Measurements from ENCODE around the gene ATP11A. TPM values are rescaled to one million over a fixed set of nuclear protein-coding genes. Genes with fewer than 3 reads are reported as not detected.
"Not testable (repeated sequence)": the region's sequence is repeated elsewhere in the genome, so short reads cannot be mapped to it uniquely, and the experiment has no call there.

Gene ATP11A
- total RNA-seq, 1 donor from 2014 or later = 23.7 TPM

DNA sequence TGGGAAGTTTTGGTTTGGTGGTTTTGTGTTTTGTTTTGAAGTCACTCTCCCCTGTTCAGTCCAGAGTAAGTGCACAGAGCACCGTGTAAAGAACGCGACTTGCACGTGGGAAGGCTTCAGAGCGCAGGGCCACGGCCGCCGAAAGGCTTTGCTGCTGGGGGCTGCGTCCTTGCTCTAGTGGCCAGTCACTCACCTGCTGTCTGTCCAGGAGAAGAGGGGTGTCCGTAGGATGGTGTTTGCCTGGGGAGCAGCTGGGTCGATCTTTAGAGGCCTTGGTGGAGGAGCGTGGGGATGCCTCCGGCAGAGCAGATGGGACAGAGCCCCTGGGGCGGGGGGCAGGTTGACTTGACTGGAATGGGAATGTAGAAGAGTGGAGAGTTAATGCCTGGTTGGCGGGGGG lies 162.6 kb downstream of the ATP11A start:
- DNase-seq (ENCODE audit: low read depth, low spot score) = no peak

- no peak for DNase-seq (ENCODE audit: low read depth, low spot score)
These were observed 163.0 kb downstream of the ATP11A start for GRCh38 chr13:112852808-112853207.

DNA sequence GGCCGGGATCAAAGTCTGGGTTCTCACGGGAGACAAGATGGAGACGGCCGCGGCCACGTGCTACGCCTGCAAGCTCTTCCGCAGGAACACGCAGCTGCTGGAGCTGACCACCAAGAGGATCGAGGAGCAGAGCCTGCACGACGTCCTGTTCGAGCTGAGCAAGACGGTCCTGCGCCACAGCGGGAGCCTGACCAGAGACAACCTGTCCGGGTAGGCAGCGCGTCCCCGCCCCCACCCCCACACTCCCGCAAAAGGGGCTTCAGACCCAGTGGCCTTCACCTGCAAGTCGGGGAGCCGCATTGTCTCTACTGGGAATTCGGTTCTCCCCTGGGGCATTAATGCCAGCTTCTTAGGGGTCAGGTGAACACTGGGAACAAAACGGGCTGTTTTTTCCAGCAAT lies 164.5 kb downstream of the ATP11A start:
- DNase-seq (ENCODE audit: low read depth, low spot score) = no peak

- no peak for DNase-seq (ENCODE audit: low read depth, low spot score)
These were observed 166.0 kb downstream of the ATP11A start for GRCh38 chr13:112855859-112856258.

GRCh38 chr13:112857914-112858490 lies 168.2 kb downstream of the ATP11A start:
- DNase-seq (ENCODE audit: low read depth, low spot score) = no peak

DNA sequence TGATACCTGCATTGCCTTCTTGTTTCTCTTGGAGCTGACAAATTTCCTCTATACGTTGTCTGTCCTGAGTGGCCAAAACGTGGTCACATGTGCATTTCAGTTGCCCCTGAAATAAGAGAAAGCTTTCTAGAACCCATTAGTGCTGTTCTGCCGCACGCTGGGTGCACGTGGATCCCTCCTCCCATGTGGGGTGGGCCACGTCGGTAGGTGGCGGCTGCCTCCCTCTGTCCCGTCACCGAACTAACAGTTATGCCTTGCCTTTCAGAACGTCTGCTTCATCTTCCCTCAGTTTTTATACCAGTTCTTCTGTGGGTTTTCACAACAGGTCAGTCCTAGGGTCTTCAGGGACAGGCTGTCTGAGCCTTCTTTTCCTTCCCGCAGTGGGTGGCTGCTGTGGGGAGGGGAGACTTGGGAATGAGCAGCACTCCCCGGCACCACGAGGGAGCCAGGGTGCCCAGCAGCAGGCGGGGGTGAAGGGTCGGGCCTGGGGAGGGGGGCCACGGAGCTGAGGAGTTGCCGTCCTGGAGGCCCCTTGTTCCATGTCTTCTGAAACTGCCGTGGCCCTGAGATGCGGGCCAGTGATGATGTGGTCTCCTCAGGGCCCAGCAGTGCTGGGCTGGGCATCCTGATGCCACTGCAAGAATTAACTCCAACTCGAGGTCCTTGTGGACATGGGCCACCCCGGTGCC lies 169.4 kb downstream of the ATP11A start:
- DNase-seq (ENCODE audit: low read depth, low spot score) = no peak

DNA sequence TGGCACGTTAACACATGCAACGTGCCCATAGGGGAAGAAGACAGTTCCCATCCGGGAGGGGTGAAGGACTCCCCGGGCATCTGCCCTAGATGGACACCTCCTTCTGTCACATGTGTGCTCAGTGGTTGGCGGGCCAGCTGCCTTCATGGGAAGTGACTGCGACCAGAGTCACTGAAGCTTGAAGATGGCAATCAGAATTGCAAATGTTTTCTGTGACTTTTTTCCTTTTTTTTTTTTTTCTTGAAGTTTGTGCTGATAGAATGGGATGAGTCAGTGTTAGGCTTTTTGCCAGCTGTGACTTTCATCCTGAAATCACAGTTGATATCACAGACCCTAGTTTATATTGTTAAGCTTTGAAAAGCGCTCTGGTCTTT lies 170.0 kb downstream of the ATP11A start:
- DNase-seq (ENCODE audit: low read depth, low spot score) = peak; percentile 68

GRCh38 chr13:112861876-112862615 lies 172.2 kb downstream of the ATP11A start:
- DNase-seq (ENCODE audit: low read depth, low spot score) = no peak

- not testable (repeated sequence) for DNase-seq (ENCODE audit: low read depth, low spot score)
These were observed 173.5 kb downstream of the ATP11A start for GRCh38 chr13:112863356-112863755.

DNA sequence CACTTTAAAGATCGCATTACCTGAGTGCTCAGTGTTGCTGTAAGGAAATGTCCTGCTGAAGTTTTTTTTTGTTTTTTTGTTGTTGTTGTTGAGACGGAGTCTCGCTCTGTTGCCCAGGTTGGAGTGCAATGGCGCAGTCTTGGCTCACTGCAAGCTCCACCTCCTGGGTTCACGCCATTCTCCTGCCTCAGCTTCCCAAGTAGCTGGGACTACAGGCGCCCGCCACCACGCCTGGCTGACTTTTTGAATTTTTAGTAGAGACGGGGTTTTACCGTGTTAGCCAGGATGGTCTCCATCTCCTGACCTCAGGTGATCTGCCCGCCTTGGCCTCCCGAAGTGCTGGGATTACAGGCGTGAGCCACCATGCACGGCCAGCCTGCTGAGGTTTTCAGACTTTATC lies 175.6 kb downstream of the ATP11A start:
- not testable (repeated sequence) for DNase-seq (ENCODE audit: low read depth, low spot score)

GRCh38 chr13:112867301-112867711 lies 177.5 kb downstream of the ATP11A start:
- DNase-seq (ENCODE audit: low read depth, low spot score) = no peak

- no peak for DNase-seq (ENCODE audit: low read depth, low spot score)
These were observed 178.5 kb downstream of the ATP11A start for GRCh38 chr13:112868308-112868707.

- DNase-seq (ENCODE audit: low read depth, low spot score) = no peak
These were observed 179.6 kb downstream of the ATP11A start for GRCh38 chr13:112869202-112870050.

DNA sequence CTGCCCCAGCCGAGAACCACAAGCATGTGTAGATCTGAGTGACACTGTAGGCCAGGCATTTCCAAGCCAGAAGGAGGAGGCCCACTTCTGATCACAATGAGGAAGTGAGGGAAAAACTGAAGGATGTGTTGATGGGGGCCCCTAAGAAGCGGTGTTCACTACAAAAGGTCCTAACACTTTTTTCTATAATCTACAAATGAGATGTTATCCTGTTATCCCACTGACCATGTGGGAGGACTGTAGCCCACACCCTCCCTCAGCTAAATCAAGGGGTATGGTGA lies 180.2 kb downstream of the ATP11A start:
- DNase-seq (ENCODE audit: low read depth, low spot score) = no peak

GRCh38 chr13:112870737-112871287 lies 181.0 kb downstream of the ATP11A start:
- no peak for DNase-seq (ENCODE audit: low read depth, low spot score)

- no peak for DNase-seq (ENCODE audit: low read depth, low spot score)
These were observed 181.9 kb downstream of the ATP11A start for GRCh38 chr13:112871742-112872141.

DNA sequence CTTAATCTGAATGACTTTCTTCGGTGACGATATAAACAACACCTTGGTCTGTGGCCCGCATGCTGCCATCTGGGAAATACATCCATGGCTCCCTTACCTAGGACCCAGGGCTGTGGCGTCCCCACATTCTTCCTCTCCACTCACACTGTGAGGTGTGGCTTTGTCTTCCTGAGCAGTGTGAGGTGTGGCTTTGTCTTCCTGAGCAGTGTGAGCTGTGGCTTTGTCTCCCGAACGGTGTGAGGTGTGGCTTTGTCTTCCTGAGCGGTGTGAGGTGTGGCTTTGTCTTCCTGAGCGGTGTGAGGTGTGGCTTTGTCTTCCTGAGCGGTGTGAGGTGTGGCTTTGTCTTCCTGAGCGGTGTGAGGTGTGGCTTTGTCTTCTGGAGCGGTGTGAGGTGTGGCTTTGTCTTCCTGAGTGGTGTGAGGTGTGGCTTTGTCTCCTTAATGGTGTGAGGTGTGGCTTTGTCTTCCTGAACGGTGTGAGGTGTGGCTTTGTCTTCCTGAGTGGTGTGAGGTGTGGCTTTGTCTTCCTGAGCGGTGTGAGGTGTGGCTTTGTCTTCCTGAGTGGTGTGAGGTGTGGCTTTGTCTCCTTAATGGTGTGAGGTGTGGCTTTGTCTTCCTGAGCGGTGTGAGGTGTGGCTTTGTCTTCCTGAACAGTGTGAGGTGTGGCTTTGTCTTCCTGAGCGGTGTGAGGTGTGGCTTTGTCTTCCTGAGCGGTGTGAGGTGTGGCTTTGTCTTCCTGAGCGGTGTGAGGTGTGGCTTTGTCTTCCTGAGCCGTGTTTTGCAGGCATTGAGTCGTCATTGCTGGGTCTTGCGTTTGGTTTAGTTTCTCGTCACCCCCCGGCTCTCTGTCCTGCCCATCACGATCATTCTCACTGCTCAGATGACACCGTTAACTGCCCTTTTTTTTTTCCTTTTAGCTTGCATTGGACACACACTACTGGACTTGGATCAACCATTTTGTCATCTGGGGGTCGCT lies 183.1 kb downstream of the ATP11A start:
- DNase-seq (ENCODE audit: low read depth, low spot score) = not testable (repeated sequence)

DNA sequence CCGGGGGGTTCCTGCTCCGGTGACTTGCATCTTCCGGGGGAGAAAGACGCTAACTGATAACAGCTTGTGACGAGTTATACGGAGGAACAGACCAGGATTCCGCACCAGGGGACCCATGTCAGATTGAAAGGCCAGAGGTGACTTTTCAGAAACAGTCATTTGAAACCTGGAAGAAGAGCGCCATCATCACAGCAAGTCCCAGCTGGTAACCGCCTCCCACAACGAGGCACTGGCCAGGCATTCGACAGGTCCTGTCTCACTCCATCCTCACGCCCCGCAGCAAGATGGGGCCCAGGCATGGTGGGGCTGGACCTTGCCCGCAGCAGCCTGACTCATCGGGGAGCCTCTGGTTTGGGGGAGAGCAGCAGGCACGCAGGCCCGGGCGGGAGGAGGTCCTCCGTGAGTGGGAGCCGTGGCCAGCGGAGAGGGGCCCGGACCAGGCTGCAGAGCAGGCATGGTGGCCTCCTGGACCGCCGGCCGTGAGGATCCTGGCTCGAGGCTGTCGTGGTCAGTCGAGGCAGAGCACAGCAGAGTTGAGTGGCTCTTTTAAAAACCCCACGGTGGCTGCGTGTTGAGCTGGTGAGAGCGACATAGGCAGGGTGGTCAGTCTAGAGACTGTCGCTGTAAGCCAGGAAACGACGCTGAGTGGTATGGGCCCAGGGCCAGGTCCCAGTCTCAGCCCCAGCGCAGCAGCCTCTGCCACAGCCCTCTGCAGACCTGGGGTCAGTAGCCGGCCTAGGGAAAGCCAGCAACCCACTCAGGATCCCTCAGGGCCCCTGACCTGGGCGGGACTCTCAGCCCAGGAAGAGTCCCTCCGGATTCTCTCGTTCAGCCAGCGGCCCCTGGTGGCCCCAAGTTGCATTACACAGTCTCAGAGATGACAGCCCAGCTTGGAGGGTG lies 184.3 kb downstream of the ATP11A start:
- no peak for DNase-seq (ENCODE audit: low read depth, low spot score)

- DNase-seq (ENCODE audit: low read depth, low spot score) = no peak
These were observed 185.0 kb downstream of the ATP11A start for GRCh38 chr13:112874751-112875300.

All from pulmonary artery endothelial cell (primary cell).